Measurements from ENCODE around the gene DPM3.
"Not testable (repeated sequence)": the region's sequence is repeated elsewhere in the genome, so short reads cannot be mapped to it uniquely, and the experiment has no call there.

DPM3 gene

DNA sequence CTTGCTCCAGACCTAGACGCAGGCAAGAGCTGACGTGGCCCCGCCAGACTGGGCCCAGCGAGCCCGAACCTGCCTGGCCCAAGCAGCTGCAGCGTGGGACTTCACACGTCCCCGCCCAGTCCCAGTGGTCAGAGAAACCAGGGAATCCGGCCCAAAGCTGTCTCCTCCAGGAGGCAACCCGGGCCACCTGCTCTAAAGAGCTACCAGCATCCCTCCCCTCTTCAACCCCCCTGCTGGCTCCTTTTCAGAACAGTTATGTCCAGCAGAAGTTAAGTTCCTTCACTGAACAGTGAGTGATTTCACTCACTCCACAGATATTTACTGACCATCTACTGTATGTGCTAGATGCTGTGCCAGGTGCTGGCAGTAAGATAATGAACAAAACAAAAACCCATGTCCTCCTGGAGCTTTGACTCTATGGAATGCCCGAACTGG, 14.8 kb downstream of the DPM3 start:
- no peak for DNase-seq (ENCODE audit: low read depth)

DNA sequence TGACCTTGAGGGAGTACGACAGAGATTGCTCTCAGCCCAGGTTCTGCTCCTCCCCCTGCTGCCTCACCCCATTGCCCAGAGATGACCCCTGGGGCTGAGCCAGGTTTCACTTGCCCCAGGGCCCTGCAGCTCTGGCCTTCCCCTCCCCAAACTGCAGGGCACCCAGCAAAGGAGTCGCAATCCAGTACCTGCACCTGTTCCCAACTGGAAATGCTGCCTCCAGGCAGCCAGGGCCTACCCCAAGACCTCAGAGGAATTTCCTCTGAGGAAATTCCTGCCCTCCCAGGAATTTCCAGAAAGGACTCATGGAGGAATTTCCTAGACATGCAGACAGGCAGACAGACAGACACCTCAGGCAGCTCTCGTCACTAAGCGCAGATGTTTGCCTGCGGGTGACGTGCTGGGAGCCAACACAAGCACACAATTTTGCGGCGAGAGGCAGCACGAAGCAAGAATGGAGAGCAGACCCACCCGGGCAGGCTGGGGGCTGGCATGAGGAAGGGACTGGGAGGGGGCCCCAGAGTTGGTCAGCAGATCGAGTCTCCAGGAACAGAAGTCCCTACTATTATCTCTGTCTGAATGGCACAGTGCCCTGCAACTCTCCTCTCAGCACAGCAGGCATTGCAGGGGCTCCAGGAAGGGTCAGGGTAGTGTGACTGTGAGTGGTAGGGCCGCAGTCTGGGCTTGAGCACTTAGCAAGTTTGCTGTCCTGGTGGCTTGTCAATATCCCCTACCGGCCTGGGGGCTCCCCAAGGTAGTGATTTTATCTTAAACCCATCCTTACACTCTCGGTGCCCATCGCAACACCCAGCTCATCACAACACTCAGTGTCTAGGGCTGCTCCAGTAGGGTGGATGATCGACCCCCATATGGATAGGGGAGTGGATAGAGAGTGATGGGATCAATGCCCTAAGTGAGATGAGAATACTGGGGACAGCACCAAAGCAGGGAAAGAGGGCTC, 15.5 kb downstream of the DPM3 start:
- DNase-seq (ENCODE audit: low read depth), result no peak

DNA sequence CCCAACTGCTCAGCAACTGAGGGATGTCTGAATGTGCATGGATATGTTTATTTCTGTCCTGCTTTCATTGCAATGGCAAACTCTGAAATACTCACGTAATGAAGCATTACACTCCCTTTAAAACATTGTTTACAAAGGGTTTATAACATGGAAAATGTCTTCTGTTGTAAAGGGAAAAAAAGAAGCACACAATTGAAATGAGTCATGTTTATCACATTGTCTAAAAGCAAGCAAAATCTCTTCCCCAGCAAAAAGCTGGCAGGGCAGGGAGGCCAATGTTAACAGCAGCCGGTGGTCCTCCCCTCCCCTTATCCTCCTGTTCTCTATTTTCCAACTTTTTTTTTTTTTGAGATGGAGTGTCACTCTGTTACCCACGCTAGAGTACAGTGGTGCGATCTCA, 16.5 kb downstream of the DPM3 start:
- no peak for DNase-seq (ENCODE audit: low read depth)

DNA sequence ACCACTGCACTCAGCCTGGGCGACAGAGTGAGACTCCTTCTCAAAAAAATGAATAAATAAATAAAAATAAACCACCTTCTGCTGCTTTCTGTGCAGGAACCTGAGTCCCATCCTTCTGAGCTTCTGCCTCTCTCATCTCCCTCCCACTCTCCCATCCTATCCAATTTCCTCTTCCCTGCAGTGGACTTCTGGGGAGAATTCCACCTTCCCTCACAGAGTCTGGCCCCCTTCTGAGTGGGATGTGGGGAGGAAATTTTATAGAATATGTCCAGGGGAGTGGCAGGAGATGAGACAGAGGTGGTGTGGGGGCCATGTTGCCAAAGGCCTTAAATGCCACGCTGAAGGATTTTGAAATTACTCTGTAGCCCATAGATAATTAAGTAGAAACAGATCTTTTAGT, 18.0 kb downstream of the DPM3 start:
- no peak for DNase-seq (ENCODE audit: low read depth)

DNA sequence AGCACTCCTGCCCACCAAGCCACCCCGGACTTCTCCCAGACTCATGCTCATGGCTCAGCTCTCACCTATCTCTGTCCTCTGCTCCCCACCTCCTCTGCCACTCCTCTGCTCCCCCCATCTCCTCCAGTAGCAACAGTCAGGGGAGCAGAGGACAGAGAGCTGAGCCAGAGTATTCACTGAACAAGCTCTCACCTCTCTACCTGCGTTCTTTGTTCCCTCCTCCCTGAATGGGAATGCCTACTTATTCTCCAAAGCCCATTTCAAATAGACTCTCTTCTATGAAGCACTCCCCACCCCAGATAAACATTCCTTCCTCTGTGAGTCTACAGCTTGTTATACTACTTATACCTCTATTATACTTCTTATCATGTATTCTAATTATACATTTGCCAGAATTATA, 19.1 kb downstream of the DPM3 start:
- no peak for DNase-seq (ENCODE audit: low read depth)

DNA sequence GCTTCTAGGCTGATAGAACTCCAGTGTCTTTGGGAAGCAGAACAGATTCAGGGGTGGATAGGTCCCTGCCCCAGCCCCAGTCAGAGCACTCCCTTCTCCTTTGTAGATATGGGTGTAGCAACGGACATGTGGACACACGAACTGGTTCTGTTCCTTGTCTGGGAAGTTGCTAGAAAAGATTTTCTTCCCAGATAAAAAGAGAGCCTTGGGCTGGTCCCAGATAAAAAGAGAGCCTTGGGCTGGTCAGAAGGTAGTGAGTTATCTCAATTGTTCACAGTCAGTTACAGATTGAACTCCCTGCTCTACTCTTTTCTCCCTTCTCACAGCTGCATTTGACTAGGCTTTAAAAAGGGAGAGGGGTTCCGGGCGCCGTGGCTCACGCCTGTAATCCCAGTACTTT, 20.1 kb downstream of the DPM3 start:
- no peak for DNase-seq (ENCODE audit: low read depth)

DNA sequence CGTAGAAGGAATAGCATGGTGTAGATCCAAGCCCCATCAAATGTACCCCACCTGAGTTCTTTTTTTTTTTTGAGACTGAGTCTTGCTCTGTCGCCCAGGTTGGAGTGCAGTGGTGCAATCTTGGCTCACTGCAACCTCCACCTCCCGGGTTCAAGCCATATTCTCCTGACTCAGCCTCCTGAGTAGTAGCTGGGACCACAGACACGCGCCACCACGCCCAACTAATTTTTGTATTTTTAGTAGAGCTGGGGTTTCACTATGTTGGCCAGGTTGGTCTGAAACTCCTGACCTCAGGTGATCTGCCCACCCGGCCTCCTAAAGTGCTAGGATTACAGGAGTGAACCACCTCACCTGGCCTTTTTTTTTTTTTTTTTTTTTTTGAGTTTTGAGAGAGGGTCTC, 22.2 kb downstream of the DPM3 start:
- DNase-seq (ENCODE audit: low read depth), result not testable (repeated sequence)

DNA sequence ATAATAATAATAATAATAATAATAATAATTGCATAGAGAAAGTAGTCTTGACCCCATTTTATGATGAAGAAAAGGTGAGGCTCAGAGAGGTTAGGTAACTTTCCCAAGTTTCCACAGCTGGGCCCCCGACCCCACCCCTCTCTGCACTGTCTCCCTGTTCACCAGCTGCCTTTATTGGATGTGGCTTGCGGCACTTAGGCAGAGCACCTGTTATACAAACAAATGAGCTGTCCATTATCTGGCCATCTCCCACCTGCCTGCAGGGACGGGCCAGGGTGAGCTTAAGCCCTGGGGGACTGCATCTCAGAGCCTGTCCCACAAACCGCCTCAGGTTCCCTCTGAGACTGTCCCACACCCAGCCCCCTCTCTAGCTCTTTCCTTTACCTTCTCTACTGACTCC, 22.7 kb downstream of the DPM3 start:
- DNase-seq (ENCODE audit: low read depth), result no peak

DNA sequence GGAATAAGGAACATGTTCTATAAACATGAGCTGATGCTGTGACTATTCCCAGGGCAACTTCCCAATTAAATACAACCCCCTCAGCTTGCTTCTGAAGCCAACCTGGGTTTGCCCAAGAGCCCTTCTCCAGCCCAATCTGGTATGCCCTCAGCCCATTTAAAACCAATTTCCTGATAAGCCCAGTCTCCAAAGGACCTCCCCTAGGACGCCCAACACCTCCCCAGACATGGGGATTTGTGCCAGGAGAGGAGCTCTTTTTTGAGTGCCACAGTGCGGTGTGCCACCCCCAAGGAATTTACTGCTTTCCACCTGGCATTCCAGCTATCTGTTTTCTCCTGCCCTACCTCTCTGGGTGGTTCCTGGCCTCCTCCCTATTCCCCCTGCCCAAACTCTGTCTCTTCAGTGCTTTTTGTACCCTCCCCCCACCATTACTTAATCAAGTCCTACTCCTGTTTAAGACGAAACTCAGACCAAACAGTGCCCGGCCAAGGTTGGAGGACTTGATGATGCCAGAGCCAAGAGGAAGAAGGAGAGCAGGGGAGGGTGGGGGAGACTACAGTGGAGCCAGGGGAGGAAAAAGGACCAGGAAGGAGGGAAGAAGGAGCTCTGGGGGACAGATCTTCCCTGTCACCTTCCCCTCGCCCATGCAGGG, 24.1 kb downstream of the DPM3 start:
- no peak for DNase-seq (ENCODE audit: low read depth)

DNA sequence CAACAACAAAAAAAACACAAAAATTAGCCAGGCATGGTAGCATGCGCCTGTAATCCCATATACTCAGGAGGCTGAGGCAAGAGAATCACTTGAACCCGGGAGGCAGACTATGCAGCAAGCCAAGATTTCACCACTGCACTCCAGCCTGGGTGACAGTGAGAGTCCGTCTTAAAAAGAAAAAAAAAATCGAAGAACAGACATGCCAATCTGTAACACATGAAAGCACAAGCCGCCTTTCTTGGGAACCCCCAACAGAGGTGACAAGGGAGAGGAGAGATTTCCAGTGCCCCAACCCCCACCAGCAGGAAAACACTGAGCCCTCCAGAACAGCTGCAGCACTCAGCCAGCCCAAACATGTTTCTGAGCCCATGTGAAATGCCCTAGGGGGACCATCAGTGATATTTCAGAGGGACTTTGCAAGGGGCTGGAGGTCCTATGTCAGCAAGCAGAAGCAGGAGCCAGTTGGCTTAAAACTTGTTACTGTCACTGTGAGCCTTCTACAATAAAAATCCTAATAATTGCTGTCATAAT, 26.8 kb downstream of the DPM3 start:
- DNase-seq (ENCODE audit: low read depth), result no peak

DNA sequence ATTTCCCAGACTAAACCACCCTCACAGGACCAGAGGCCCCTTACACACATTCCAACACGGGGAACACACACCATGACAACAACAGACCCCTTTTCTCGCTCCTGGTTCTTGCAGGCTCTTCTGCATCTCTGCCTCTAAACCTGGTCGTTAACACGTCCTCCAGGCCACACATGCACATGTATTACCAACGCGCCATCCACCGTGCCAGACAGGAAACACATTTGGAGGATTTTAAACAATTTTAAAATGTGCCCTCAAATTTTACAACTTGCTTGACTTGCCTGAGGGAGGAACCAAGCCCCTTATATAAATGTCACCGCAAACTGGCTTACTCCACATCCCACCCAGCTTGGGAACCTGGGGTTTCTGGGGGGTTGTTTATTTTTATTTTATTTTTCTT, 29.5 kb downstream of the DPM3 start:
- DNase-seq (ENCODE audit: low read depth), result no peak

DNA sequence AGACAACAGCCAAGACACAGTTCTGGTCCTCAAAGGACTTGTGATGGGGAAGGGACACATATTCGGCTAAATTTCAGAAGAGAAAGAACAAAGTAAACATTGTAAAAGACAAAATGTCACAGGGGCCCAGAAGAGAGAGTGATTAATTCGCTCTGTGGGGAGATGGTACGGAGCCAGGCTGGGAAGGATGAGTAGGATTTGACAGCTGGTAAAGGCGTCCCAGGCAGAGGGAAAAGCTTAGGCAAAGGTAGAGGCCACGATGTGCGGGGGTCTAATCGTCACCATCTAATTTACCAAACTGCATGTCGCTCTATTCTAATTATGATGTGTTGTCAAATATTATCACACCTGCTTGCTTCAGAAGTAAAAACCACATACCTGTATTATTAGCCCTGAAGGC, 29.9 kb downstream of the DPM3 start:
- DNase-seq (ENCODE audit: low read depth), result no peak

DNA sequence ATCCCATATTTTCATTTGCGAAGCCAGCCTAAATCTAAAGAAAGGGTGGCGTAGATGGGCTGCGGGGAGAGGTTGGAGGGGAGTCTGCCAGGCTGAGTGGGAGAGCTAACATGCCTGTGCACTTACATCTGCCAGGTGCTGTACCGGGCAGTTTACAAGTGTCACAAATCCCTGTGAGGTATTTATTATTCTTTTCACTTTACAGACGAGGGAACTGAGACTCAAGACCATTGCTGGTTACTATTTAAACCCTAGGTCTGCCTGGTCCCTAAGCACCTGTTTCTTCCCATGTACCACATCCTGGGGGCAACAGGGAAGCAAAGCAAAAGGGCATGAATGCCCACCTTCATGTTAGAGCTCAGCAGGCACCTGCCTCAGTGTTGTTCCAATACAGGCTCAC, 32.0 kb downstream of the DPM3 start:
- no peak for DNase-seq (ENCODE audit: low read depth)

DNA sequence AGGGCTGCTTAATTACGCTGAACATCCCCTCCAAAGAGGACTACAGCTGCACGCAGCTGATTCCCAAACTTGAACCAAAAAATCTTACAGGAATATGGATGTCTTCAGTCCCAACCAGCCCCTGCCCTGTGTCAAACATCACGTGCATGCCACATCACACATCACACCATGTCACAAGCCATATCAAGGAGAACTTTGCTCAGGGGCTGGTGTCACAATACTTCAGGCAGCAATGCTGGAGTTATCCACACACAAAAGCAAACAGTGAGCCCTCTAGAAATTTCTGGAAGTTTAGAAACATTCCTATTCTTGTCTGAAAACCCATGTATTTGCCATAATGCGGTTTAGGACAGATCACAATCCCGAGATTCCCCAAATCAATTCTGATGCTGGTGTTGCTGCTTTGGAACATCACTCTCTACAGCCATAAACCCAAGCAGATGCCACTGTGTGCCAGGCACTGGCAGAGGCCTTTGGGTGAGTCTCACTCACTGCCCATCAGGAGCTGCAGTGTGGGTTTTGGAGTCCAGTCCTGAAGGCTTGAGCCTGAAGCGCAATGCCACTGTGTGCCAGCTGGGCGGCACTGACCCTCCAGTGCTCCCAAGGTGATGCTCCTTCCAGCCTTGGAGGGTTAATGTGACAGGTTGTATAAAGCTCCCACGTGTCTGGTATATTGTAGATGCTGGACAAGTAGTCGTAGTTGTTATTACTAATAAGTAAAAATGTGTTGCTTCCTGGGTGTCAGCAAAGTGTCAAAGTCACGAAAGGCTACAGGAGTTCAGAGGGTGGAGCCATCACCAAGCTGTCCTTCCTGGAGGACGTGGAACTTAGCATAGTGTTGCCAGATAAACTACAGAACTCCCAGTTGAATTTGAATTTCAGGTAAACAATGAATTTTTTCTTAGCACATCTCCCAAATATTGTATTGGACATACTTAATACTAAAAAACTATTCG, 32.7 kb downstream of the DPM3 start:
- DNase-seq (ENCODE audit: low read depth), result no peak

DNA sequence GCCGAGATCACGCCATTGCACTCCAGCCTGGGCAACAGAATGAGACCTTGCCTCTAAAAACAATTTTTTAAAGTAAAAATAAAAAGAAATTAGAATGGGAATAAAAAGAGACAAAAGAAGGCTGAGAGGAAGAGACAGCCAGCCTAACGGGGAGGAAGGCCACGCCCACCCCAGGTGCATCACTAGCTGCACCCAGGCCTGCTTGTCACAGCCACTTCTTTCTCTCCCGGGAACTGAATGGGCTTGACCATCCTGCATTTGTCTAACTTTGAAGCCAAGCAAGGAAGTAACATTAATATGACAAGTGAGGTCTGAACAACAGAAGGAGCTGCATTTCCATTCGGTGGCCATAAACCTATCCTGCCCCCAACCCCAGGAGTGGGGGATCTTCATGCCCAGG, 33.5 kb downstream of the DPM3 start:
- no peak for DNase-seq (ENCODE audit: low read depth)

DNA sequence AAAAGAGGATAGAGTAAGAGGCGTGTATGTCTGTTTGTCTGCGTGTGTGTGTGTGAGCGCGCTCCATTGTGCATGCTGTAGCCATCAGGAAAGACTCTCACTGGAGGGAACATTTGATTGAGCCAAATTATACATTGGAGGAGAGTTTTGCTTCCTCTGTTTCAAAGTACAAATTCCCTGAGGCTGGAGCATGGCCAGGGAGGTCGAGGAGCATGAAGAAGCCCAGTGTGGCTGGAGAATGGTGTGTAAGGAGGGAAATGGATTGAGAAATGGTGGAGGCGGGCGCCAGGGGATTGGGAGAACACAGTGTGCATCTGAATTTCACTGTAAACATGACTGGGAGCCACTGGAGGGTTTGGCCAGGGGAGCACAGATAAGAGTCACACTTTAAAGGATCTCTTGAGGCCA, 34.7 kb downstream of the DPM3 start:
- no peak for DNase-seq (ENCODE audit: low read depth)

DNA sequence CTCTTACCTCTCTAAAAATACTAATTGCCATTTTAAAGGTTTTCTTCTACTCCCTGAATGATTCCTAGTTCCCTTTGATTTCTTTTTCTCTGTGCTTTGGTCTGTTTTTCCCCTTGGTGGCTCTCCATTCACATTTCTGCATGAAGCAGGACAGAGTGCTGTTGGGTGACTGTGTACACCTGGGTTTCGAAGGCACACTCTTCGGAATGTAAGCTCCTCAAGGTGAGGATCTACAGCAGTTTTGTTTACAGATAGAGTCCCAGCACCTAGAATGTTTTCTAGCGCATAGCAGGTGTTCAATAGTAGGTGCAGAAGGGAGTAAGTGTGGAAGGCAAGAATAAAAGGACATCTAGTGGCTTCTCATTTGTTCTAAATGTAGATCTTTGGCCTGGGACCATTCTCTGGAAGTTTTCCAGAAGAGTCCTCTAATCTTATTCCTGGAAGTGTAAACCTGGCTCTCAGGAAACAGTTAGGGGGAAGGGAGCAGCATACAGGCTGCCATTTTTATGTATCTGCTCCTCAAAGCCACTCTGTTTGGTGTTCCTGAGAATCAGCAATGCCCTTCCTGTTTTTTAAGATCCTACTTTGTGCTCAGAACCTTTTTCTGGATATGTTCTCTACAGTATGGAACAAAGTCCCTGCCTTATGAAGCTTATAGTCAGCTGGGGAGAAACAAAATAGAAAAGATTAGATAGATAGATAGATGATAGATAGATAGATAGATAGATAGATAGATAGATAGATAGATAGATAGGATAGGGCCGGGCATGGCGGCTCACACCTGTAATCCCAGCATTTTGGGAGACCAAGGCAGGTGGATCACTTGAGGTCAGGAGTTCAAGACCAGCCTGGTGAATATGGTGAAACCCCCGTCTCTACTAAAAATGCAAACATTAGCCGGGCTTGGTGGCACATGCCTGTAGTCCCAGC, 35.5 kb downstream of the DPM3 start:
- DNase-seq (ENCODE audit: low read depth), result no peak

DNA sequence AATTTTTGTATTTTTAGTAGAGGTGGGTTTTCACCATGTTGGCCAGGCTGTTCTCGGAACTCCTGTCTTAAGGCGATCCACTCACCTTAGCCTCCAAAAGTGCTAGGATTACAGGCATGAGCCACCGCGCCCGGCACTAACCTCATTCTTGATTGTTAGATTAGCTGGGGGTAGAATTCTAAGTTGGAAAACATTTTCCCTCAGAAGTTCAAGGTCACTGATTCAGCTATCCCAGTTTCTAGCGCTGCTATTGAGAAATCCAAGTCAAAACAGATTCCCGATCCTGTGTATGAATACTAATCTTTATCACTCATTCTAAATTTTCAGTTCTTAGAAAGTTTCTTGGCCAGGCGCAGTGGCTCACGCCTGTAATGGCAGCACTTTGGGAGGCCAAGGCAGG, 37.0 kb downstream of the DPM3 start:
- no peak for DNase-seq (ENCODE audit: low read depth)

DNA sequence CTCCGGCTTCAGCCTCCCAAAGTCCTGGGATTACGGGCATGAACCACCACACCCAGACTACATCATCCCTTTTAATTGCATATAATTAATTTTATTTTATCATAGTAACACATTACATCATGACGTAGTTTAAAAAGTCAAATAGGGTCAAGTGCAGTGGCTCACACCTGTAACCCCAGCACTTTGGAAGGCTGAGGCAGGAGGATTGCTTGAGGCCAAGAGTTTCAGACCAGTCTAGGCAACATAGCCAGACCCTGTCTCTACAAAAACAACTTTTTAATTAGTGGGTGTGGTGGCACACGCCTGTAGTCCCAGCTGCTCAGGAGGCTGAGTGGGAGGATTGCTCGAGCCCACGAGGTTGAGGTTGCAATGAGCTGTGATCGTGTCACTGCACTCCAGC, 41.0 kb downstream of the DPM3 start:
- DNase-seq (ENCODE audit: low read depth), result no peak

DNA sequence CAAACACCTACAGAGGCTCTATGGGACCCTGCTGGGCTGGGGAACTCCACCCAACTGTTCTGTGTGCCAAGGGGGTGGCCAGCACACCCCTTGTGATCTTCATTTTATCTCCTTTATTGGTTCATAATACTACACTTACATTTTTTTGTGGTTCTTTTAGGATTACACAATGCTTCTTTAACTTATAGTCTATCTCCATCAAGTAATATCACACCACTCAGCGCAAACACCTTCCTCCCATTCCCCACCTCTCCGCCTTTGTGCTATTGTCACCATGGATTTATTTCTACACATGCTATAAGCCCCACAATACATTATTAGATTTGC, 45.7 kb downstream of the DPM3 start:
- no peak for DNase-seq (ENCODE audit: low read depth)

All from stimulated activated CD8-positive, alpha-beta memory T cell treated with anti-CD3 and anti-CD28 coated beads, Interleukin-15, amount 100 ng/mL, for 1 hour (primary cell).